CD4-positive, alpha-beta memory T cell (primary cell): ENCODE measurements around the gene TPI1. TPM values are rescaled to one million over a fixed set of nuclear protein-coding genes. Genes with fewer than 3 reads are reported as not detected.

Experiments used
- CTCF ChIA-PET: fragments of 350-600 bp; sonication (Branson Sonifier 250); formaldehyde crosslinking; loops from one replicate; lab custom pipeline; 2021; ENCODE audit warnings: inconsistent platforms; ENCODE audit not compliant: partially characterized antibody; lab: Charles Lee
- POLR2A ChIA-PET: fragments of 350-600 bp; sonication (Branson Sonifier 250); formaldehyde crosslinking; loops from one replicate; lab custom pipeline; 2021; ENCODE audit not compliant: partially characterized antibody; lab: Charles Lee
- DNase-seq, 5 donors: peaks; one replicate each; pipeline versions ENCODE4 v3.0.0 to v3.0.0-alpha.2; 2020 to 2022; ENCODE audit warnings: mixed read lengths in 1 of 5
- H3K27ac ChIP-seq: one replicate; pipeline ENCODE4 v1.7.0; 2013; ENCODE audit warnings: low read depth, low read length
- H3K27me3 ChIP-seq: 2 replicates; pipeline ENCODE4 v1.7.0; 2013; ENCODE audit warnings: mild to moderate bottlenecking, low read length, moderate library complexity; ENCODE audit not compliant: insufficient read depth
- H3K36me3 ChIP-seq: 2 replicates; pipeline ENCODE4 v1.7.0; 2013; ENCODE audit warnings: mild to moderate bottlenecking, low read length, moderate library complexity; ENCODE audit not compliant: insufficient read depth
- H3K4me1 ChIP-seq: 2 replicates; pipeline ENCODE4 v1.7.0; 2013; ENCODE audit warnings: mild to moderate bottlenecking, low read length, moderate library complexity; ENCODE audit not compliant: insufficient read depth
- H3K4me3 ChIP-seq, 2 donors: one replicate each; pipeline ENCODE4 v1.7.0; 2013; ENCODE audit warnings: low read length in 2 of 2, mild to moderate bottlenecking in 1 of 2
- H3K9me3 ChIP-seq, 2 donors: one replicate each; pipeline ENCODE4 v1.7.0; 2013; ENCODE audit warnings: low read length in 2 of 2, control low read depth in 1 of 2; ENCODE audit not compliant: control insufficient read depth in 1 of 2
- H3K27ac Mint-ChIP-seq, 7 donors: one replicate each; pipeline ENCODE4 v1.8.0; 2020 to 2021; ENCODE audit warnings: mixed read lengths in 7 of 7, mild to moderate bottlenecking in 6 of 7, inconsistent platforms in 3 of 7, moderate library complexity in 3 of 7
- H3K27me3 Mint-ChIP-seq, 2 donors: one replicate each; pipeline ENCODE4 v1.8.0; 2020 to 2021; ENCODE audit warnings: mixed read lengths in 2 of 2
- H3K36me3 Mint-ChIP-seq, 2 donors: one replicate each; pipeline ENCODE4 v1.8.0; 2020 to 2021; ENCODE audit warnings: mixed read lengths in 2 of 2, inconsistent platforms in 1 of 2, mild to moderate bottlenecking in 1 of 2
- H3K4me1 Mint-ChIP-seq, 4 donors: one replicate each; pipeline ENCODE4 v1.8.0; 2020 to 2021; ENCODE audit warnings: mixed read lengths in 4 of 4, mild to moderate bottlenecking in 1 of 4
- H3K4me3 Mint-ChIP-seq, 8 donors: one replicate each; pipeline ENCODE4 v1.8.0; 2020 to 2021; ENCODE audit warnings: mixed read lengths in 8 of 8, mild to moderate bottlenecking in 7 of 8, moderate library complexity in 6 of 8, inconsistent platforms in 3 of 8
- H3K9me3 Mint-ChIP-seq, 8 donors: one replicate each; pipeline ENCODE4 v1.8.0; 2020 to 2021; ENCODE audit warnings: mixed read lengths in 8 of 8, mild to moderate bottlenecking in 5 of 8, inconsistent platforms in 3 of 8, moderate library complexity in 1 of 8
- intact Hi-C: fragments of 100-400 bp; cut with micrococcal nuclease; formaldehyde crosslinking; loops from one replicate; pipeline ENCODE4 v1.15.1; 2023
- polyA plus RNA-seq, 2 donors: library from polyadenylated mRNA; unstranded; fragments of 300-500 nt; fragmentation: Illumina TruSeq; gene quantifications; one replicate each; pipeline ENCODE4 v1.2.3, GENCODE V29; 2021
- total RNA-seq, 2 experiments: library from RNA; stranded (reverse); gene quantifications; one replicate each; pipeline ENCODE4 v1.2.3, GENCODE V29; 2021

The TPI1 gene
- total and polyA plus RNA-seq, 4 experiments from 2014 or later: 155 to 777 (median 368) TPM

DNA sequence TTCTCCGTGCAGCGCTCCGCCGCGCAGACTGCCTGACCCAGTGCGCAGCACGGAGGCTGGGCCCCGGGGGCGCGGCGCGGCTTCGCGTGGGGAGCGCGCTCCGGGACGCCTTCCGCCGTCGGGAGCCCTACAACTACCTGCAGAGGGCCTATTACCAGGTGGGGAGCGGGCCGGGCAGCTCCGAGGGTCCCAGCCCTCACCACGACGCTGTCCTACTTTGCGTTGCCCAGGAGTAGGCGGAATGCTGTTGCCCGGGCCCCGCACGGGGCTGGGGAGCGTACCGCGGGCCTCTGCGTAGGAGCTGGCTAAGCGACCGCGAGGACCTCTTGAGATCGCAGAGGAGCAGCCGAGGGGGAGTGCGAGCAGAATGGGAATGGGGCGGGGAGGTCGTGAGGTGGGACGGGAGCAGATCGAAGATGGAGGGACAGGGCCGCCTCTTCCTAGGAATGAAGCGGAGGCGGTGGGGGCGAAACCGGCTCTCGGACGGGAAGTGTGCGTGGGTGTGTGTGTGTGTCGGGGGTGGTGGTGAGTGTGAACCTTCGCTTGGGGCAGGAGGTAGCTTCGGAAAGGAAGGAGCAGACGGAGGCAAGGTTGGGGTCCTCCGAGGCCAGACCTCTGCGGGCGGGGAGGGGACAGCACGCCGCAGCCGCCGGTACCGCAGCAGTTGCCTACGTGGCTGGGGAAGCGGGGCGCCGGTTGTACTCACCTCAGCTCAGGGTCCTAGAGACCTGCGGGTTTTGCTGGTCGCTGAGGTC lies 38.4 kb upstream of the TPI1 start:
- POLR2A ChIA-PET: interaction anchor here (0.8 to 3.6 kb wide), 17 partner anchors 11 to 367 kb away, joined by 3 to 26 read pairs (median 7); partner anchors contain the start of genes C12orf57, CD4, CDCA3 and COPS7A
- H3K36me3 Mint-ChIP-seq: no peaks in the 10 kb centered on the region
- intact Hi-C loops: loop anchor here (5.0 to 10.0 kb wide), 2 partner anchors 142 to 264 kb away; partner anchors contain the start of genes NOP2 and ZNF384
- peak; percentile 36 to 50 (median 45) for DNase-seq
- peaks cover 28% of the 10 kb centered on the region for H3K4me1 ChIP-seq
- peak overlapping the region; percentile 86 to 92 (median 90) for H3K4me3 Mint-ChIP-seq
- H3K27me3 Mint-ChIP-seq: peaks cover 6 to 28% of the 10 kb centered on the region in 2 donors
- H3K9me3 ChIP-seq: no peaks in the 10 kb centered on the region
- H3K27me3 ChIP-seq: peaks cover 10% of the 10 kb centered on the region
- no peak overlapping the region for H3K27ac ChIP-seq
- H3K4me1 Mint-ChIP-seq: peaks cover 9 to 36% (median 18%) of the 10 kb centered on the region in 4 donors
- H3K4me3 ChIP-seq: peak overlapping the region; percentile 57 to 58
- H3K9me3 Mint-ChIP-seq: no peaks in the 10 kb centered on the region
- H3K36me3 ChIP-seq: no peaks in the 10 kb centered on the region
- CTCF ChIA-PET: interaction anchor here (0.7 to 18.9 kb wide), 8 partner anchors 10 to 105 kb away, joined by 3 to 303 read pairs (median 6); partner anchors contain the start of genes CD4, COPS7A, LAG3 and MLF2
- peak overlapping the region; percentile 72 to 89 (median 81) for H3K27ac Mint-ChIP-seq

DNA sequence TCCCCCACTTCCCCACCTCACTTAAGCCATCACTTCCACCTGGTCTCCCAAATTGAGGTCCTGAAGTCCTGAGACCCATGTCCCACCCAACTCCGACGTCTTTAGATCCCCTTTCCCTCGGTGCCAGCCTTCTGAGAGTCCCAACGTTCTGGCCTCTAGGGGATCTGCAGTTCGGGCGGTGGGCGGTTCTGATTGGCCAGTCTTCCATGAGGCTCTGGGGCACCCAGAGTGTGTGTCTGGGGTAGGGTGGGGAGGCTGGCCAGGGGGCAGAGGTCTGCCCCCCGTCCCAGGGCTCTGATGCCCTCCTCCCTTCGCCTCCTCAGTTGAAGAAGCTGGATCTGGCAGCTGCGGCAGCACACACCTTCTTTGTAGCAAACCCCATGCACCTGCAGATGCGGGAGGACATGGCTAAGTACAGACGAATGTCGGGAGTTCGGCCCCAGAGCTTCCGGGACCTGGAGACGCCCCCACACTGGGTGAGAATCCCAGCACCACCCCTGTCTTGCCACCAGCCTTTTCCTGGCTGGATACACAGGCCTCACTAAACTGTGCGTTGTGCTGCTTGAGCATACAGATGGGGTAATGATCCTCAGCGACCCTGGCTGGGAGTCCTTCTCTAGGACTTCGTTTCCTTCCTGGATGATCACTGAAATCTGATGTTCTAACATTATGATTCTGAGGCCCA lies 37.7 kb upstream of the TPI1 start:
- peak overlapping the region in 6 of 7 donors; percentile 57 to 89 (median 81) for H3K27ac Mint-ChIP-seq
- H3K27me3 ChIP-seq: peaks cover 10% of the 10 kb centered on the region
- H3K36me3 ChIP-seq: no peaks in the 10 kb centered on the region
- CTCF ChIA-PET: interaction anchor here (0.6 to 18.9 kb wide), 9 partner anchors 9 to 106 kb away, joined by 3 to 303 read pairs (median 9); partner anchors contain the start of genes CD4, COPS7A, LAG3 and MLF2
- H3K9me3 ChIP-seq: no peaks in the 10 kb centered on the region
- DNase-seq: no peak
- peaks cover 8 to 27% of the 10 kb centered on the region in 2 donors for H3K27me3 Mint-ChIP-seq
- POLR2A ChIA-PET: interaction anchor here (0.8 to 3.6 kb wide), 14 partner anchors 10 to 114 kb away, joined by 3 to 26 read pairs (median 8); partner anchors contain the start of genes C12orf57, CD4, CDCA3 and COPS7A
- intact Hi-C loops: loop anchor here (5.0 to 10.0 kb wide), 2 partner anchors 142 to 265 kb away; partner anchors contain the start of genes NOP2 and ZNF384
- H3K9me3 Mint-ChIP-seq: no peaks in the 10 kb centered on the region
- peak overlapping the region; percentile 86 to 92 (median 90) for H3K4me3 Mint-ChIP-seq
- H3K36me3 Mint-ChIP-seq: no peaks in the 10 kb centered on the region
- peaks cover 28% of the 10 kb centered on the region for H3K4me1 ChIP-seq
- peaks cover 9 to 35% (median 18%) of the 10 kb centered on the region in 4 donors for H3K4me1 Mint-ChIP-seq
- no peak overlapping the region for H3K27ac ChIP-seq
- peak overlapping the region; percentile 57 to 58 for H3K4me3 ChIP-seq

DNA sequence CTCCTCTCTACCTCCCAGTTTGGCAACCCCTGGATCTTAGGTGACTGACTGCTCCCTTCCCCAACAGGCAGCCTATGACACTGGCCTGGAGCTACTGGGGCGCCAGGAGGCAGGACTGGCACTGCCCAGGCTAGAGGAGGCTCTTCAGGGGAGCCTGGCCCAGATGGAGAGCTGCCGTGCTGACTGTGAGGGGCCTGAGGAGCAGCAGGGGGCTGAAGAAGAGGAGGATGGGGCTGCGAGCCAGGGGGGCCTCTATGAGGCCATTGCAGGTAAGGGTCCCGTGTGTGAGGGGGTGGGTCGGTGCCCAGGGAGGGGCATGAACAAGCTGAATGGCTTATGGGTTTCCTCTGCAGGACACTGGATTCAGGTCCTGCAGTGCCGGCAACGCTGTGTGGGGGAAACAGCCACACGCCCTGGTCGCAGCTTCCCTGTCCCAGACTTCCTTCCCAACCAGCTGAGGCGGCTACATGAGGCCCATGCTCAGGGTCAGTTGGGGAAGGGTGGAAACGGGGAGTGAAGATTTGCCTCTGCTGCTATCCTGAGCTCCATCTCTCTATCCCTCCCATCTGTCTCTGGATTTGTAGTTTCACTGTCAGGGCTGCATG lies 36.9 kb upstream of the TPI1 start:
- ChIA-PET POLR2A (interaction anchor here (0.8 to 3.6 kb wide), 5 partner anchors 10 to 107 kb away, joined by 3 to 19 read pairs (median 10); partner anchors contain the start of genes CD4, CDCA3, COPS7A and GNB3), CTCF (interaction anchor here (0.6 to 18.9 kb wide), 8 partner anchors 8 to 202 kb away, joined by 3 to 303 read pairs (median 7); partner anchors contain the start of genes CD4, LAG3, MLF2 and PTMS)
- Mint-ChIP-seq H3K27ac (peak overlapping the region in 1 of 7 donors; percentile 66), H3K4me3 (peak overlapping the region in 7 of 8 donors; percentile 25 to 63 (median 48)), H3K4me1 (peaks cover 10 to 28% (median 17%) of the 10 kb centered on the region in 4 donors), H3K9me3 (no peaks in the 10 kb centered on the region), H3K27me3 (peaks cover 8 to 20% of the 10 kb centered on the region in 2 donors), H3K36me3 (no peaks in the 10 kb centered on the region)
- no peak overlapping the region for H3K4me3 ChIP-seq
- no peak overlapping the region for H3K27ac ChIP-seq
- no peaks in the 10 kb centered on the region for H3K9me3 ChIP-seq
- peaks cover 26% of the 10 kb centered on the region for H3K4me1 ChIP-seq
- peaks cover 10% of the 10 kb centered on the region for H3K27me3 ChIP-seq
- no peak for DNase-seq
- H3K36me3 ChIP-seq: no peaks in the 10 kb centered on the region
- intact Hi-C loops: no loop called here

GRCh38 chr12:6830999-6831398 lies 36.3 kb upstream of the TPI1 start:
- CTCF ChIA-PET: interaction anchor here (1.2 to 18.9 kb wide), 6 partner anchors 8 to 78 kb away, joined by 4 to 303 read pairs (median 32); partner anchors contain the start of genes CD4, GPR162, LAG3 and MLF2
- no peaks in the 10 kb centered on the region for H3K9me3 ChIP-seq
- no peak for DNase-seq
- POLR2A ChIA-PET: no interaction called here
- Mint-ChIP-seq H3K9me3 (no peaks in the 10 kb centered on the region), H3K36me3 (no peaks in the 10 kb centered on the region), H3K4me3 (peak overlapping the region in 3 of 8 donors; percentile 29 to 48 (median 47)), H3K4me1 (peaks cover 8 to 23% (median 16%) of the 10 kb centered on the region in 4 donors), H3K27me3 (peaks cover 6 to 14% of the 10 kb centered on the region in 2 donors), H3K27ac (peak overlapping the region in 1 of 7 donors; percentile 50)
- no peaks in the 10 kb centered on the region for H3K36me3 ChIP-seq
- intact Hi-C loops: no loop called here
- H3K4me3 ChIP-seq: no peak overlapping the region
- H3K27me3 ChIP-seq: peaks cover 10% of the 10 kb centered on the region
- peaks cover 24% of the 10 kb centered on the region for H3K4me1 ChIP-seq
- H3K27ac ChIP-seq: no peak overlapping the region

DNA sequence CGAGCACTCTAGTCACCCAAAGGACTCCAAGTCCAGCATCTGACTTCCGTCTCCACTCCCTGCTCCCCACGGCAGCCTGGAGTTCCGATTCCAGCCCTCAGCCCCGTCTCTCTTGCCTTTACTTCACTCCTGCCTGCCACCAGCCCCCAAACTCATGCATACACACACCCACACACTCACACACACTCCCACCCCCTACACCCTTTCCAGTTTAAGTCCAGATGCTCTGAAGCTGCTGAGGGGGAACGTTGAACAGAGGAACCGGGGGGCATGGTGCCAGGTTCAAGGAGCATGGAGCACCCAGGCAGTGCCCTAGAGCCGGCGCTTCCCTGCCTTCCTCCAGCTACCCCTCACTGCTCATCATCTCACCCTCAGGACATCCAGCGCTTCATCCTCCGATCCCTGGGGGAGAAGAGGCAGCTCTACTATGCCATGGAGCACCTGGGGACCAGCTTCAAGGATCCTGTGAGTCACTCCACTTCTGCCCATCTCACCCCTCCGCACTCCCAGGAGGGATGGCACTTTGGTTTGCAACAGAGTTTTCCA lies 35.8 kb upstream of the TPI1 start:
- intact Hi-C loops: no loop called here
- Mint-ChIP-seq H3K9me3 (no peaks in the 10 kb centered on the region), H3K4me1 (peaks cover 8 to 23% (median 16%) of the 10 kb centered on the region in 4 donors), H3K36me3 (no peaks in the 10 kb centered on the region), H3K27me3 (peaks cover 5 to 14% of the 10 kb centered on the region in 2 donors), H3K27ac (peak overlapping the region in 2 of 7 donors; percentile 36 to 50), H3K4me3 (peak overlapping the region in 1 of 8 donors; percentile 43)
- ChIA-PET POLR2A (no interaction called here), CTCF (interaction anchor here (1.2 to 18.9 kb wide), 8 partner anchors 7 to 212 kb away, joined by 3 to 303 read pairs (median 7); partner anchors contain the start of genes CD4, GPR162, LAG3 and MLF2)
- Histone ChIP-seq H3K4me1 (peaks cover 27% of the 10 kb centered on the region), H3K36me3 (no peaks in the 10 kb centered on the region), H3K27me3 (peaks cover 10% of the 10 kb centered on the region), H3K4me3 (no peak overlapping the region), H3K9me3 (no peaks in the 10 kb centered on the region), H3K27ac (no peak overlapping the region)
- DNase-seq: no peak

- peak overlapping the region in 1 of 8 donors; percentile 43 for H3K4me3 Mint-ChIP-seq
- ChIA-PET POLR2A (interaction anchor here (1.3 kb wide), 1 partner anchor 69 kb away, joined by 3 read pairs; no protein-coding TSS in a partner anchor), CTCF (interaction anchor here (1.0 to 18.9 kb wide), 8 partner anchors 9 to 213 kb away, joined by 3 to 303 read pairs (median 6); partner anchors contain the start of genes CD4, GPR162, LAG3 and MLF2)
- H3K36me3 Mint-ChIP-seq: no peaks in the 10 kb centered on the region
- Histone ChIP-seq H3K27me3 (peaks cover 10% of the 10 kb centered on the region), H3K27ac (no peak overlapping the region), H3K4me3 (no peak overlapping the region), H3K36me3 (no peaks in the 10 kb centered on the region), H3K4me1 (peaks cover 25% of the 10 kb centered on the region), H3K9me3 (no peaks in the 10 kb centered on the region)
- H3K9me3 Mint-ChIP-seq: no peaks in the 10 kb centered on the region
- H3K27me3 Mint-ChIP-seq: peaks cover 3 to 14% of the 10 kb centered on the region in 2 donors
- intact Hi-C loops: no loop called here
- DNase-seq: no peak
- H3K27ac Mint-ChIP-seq: no peak overlapping the region
- H3K4me1 Mint-ChIP-seq: peaks cover 8 to 23% (median 15%) of the 10 kb centered on the region in 4 donors
These were observed 35.2 kb upstream of the TPI1 start for GRCh38 chr12:6832125-6832524.
